Uterine smooth muscle cell (primary cell): ENCODE data around the gene PSMA1. TPM values are rescaled to one million over a fixed set of nuclear protein-coding genes. Genes with fewer than 3 reads are reported as not detected.

Experiments
- total RNA-seq: library from RNA; depleted of rRNA; stranded (reverse); fragments of >200 nt; gene quantifications from 2 replicates; pipeline ENCODE4 v1.2.3, GENCODE V29; 2014

The PSMA1 gene
- 134 and 207 TPM in 2 replicates for total RNA-seq

GRCh38 chr11:14519917-14520746 is at the start of gene PSMA1:
Gene PSMA1, minus strand, starts transcription at chr11:14520386. Its CDS starts 87 bp downstream, at chr11:14520299.

DNA sequence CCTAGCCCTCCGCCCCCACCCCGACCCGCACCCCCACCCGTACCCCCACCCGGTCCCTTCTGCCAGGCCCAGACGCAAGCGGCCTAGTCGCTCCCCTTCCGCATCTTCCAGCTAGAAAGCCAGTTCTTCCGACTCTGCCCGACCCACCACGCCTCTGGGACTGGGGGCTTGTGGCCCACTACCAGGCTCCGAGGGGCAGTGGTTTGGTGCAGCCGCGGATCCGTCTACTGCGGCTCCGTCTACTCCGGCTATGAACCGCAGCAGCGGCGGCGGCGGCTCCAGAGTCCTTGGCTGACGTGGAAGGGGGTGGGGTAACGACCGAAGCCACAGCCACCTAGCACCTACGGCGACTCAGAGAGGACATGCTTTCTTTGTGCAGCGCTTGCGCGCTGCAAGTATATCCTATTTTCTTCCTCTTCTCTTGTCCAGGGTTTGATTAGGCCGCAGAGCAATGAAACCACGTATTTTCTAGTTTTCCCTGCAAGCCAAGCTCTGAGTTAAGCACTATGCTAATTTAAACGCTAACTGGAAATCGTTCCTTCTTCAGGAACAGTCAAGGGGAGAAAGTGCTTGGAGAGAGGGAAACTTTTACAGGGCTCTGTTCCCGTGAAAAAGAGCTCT is 20.5 kb downstream of the PSMA1 start, which contains the start of gene COPB1:
COPB1 (minus strand) TSS at position 252 of the 621 bp plus-strand sequence. CDS start 883 bp downstream, outside the sequence.

Other genes starting within 250 kb of the PSMA1 start
- 70.0 and 113 TPM in 2 replicates for gene RRAS2, start 161.2 kb downstream of the PSMA1 start, total RNA-seq
- gene COPB1, start 20.6 kb downstream of the PSMA1 start, total RNA-seq: 348 and 383 TPM in 2 replicates
- 2.4 and 2.7 TPM in 2 replicates for gene PDE3B, start 123.4 kb upstream of the PSMA1 start, total RNA-seq